Hematopoietic multipotent progenitor cell treated with erythropoietin and hydrocortisone succinate and interleukin-3 and kit ligand, for 8 days (in vitro differentiated cells): ENCODE data around the gene CENPO.
"Not testable (repeated sequence)": the region's sequence is repeated elsewhere in the genome, so short reads cannot be mapped to it uniquely, and the experiment has no call there.

Experiments
- DNase-seq: peaks from one replicate; pipeline ENCODE4 v3.0.0-alpha.2; 2015

Gene CENPO

DNA sequence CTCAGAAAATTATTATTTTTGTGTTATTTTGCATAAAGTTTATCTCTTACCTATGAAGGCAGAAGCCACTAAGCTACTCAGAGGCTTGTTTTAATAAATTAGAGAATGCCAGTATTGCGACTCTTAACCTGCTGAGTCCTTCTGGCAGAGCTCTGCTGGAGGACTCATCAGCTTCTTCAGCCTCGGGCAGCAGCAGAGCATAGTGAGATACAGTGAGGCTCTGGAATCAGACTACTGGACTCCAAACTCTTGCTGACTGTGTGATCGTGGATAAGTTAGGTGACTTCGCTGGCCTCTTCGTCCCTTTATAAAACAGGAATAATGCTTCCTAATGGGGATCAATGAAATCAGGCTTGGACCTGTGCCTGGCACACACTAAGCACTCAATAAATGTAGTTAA is 1.8 kb upstream of the CENPO start:
- no peak for DNase-seq

- DNase-seq, result no peak
These were observed 717 bp upstream of the CENPO start for GRCh38 chr2:24792542-24792873.

- DNase-seq, result peak; percentile 48
These were observed 673 bp downstream of the CENPO start for GRCh38 chr2:24793761-24794435.

DNA sequence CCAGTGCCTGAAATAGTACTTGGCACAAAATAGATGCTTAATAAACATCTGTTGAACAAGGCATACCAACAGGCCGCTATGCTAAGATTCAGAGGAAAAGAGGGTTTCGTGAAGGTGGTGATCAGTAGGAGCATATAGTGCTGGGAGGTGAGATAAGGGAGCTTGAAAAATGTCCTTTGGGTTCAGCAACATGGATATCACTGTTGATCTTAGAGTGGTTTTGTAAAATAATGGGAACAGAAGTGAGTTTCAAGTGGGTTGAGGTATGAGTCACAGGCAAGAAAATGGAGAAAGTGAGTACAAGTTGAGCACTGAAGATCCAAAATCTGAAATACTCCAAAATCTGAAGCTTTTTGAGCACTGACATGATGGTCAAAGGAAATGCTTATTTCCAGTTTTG is 4.4 kb downstream of the CENPO start:
- peak; percentile 64 for DNase-seq

GRCh38 chr2:24800487-24800886 is 7.3 kb downstream of the CENPO start:
- DNase-seq, result not testable (repeated sequence)

GRCh38 chr2:24805811-24806660 is 12.8 kb downstream of the CENPO start:
- not testable (repeated sequence) for DNase-seq

DNA sequence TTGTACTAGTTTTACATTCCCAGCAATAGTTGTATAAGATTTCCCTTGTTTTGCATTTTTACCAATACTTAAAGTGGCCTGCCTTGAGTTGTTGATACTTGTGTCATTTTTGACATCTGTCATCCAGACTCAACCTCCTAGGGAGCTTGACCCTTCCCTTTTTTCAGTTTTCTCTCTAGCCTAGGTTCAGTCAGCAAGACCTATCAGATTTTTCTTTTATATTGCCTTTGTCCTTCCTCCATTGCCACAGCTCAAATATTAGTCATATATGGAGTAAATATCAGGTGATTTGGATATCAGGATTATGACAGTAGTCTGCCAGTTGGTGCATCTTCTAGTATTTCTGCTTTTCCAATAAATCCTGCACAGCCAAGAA is 13.4 kb downstream of the CENPO start:
- DNase-seq, result no peak

DNA sequence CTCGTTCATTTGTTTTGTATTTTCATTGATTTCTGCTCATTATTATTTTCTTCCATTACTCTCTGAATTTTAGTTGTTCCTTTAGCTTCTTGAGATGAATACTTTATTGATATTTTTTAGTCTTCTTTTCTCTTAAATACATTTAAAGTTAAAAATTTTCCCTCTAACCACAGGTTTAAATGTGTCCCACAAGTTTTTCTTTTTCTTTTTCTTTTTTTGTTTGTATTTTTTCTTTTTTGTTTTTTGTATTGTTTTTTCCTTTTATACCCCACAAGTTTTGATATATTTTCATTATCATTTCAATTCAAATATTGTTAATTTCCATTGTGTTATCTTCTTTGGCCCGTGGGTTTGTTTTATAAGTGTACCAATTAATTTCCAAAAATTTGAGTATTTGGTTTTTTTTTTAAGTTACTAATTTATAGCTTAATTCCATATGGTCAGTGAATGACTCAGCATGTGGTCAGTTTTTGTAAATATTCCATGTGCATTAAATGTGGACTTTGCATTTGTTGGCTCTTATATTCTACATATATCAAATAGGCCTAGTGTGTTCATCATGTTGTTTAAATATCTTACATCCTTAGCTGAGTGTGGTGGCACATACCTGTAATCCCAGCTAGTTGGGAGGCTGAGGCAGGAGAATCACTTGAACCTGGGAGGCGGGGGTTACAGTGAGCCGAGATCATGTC is 16.2 kb downstream of the CENPO start:
- no peak for DNase-seq

GRCh38 chr2:24813691-24814137 is 20.5 kb downstream of the CENPO start:
- no peak for DNase-seq

DNA sequence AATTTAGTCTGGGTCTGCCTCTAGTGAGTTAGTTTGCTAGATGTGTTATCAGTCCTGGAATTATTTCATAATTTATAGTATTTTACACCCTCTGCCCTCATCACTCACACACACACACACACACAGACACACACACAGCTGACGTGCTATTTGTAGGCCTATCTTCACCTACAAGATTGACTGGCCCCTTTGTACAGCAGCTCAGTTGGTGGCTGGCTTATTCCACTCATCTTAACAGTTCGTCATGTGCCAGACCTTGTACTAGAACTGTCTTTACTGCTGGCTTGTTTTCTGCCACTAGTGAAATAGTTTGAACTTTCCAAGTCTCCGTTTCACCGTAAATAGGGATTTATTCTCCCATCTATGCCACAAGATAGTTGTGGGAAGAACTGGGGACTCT is 21.3 kb downstream of the CENPO start:
- no peak for DNase-seq

GRCh38 chr2:24815171-24815570 is 21.9 kb downstream of the CENPO start:
- no peak for DNase-seq

- DNase-seq, result no peak
These were observed 23.2 kb downstream of the CENPO start for GRCh38 chr2:24816404-24816803.

DNA sequence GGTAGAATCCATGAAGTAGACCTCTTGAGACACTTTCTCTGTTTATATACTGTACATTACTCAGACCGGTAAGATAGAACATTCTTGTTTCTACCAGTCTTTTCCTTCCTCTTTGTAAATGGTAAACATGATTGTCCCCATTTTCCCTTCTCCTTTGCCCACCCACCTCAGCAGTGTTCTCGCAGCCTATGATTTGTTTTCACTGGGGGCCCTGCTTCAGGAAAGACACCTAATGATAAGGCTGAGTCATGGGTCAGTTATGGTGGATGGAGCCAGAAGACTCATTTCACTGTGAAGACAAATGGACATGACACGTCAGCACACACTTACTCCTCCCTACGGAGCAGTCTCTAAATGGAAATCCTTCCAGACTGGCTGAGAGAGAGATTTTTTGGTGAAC is 23.7 kb downstream of the CENPO start:
- DNase-seq, result no peak

GRCh38 chr2:24818721-24819167 is 25.5 kb downstream of the CENPO start:
- DNase-seq, result peak; percentile 67

DNA sequence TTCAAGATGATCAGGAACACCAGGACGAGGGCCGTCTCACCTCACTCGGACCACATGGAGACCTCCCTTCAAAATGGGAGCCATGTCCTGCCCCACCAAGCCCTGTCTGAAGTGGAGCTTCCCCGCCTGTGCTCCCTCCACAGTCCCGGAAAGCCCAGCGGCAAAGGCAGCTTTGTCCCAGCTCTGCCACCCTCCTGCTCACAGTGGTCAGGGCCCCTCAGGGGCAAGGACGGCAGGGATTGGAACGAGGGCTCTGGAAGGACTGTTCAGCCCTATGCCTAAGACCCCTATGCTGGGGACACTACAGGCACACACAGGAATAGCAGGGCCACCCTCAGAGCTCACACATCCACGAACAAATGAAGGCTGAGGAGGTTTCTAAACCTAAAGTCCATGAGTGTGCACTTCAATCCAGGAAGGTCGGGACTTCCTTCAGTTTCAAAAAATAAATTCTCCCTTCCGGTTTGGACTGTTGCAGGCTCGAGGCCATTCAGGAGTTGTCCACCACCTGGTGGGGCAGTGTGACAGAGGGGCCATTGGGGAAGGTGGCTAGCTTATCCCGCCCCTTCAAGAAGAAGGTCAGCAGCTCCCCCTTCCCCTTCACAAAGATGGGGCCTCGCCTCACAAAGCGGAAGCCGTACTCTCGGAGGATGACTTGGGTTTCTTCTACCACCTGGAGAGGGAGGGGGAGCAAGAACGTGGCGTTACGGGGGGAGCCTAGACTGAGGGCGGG is 26.4 kb downstream of the CENPO start:
- no peak for DNase-seq

DNA sequence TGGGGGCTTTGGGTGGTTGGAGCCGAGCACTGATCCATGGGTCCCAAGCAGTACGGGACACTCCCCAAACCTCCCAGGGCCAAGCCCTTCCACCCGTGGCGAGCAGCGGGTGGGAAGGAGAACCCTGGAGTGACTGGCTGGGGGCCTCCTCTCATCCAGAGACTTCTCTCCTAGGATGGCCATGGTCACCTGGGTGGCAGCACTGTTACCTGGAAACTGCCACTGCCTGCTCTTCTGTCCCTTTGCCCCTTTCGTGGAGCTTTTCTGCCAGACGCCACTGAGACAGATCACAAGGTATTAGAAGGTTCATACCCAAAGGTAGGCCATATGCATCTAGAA is 26.9 kb downstream of the CENPO start:
- no peak for DNase-seq

GRCh38 chr2:24820598-24821432 is 27.6 kb downstream of the CENPO start:
- DNase-seq, result no peak

DNA sequence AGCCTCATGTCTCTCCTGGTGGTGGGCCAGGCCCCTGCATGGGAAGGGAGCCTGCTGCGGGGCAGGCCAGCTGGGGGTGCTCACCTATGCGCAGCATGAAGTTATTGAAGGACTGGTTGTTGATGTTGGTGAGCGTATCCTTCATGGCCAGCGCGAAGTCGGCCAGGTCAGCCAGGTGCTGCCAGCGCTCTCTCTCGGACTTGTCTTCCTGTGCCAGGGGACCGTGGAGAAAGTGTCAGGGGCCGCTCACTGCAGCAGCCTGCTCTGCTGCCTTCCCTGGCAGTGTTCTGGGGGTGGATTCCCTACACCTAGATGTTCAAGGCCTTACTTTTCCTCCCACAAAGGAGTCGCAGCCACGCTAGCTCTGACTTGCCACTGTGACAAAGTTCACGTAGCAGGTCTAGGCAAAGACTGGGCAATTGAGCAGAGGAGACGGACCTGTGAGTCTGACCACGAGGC is 28.2 kb downstream of the CENPO start:
- no peak for DNase-seq

DNA sequence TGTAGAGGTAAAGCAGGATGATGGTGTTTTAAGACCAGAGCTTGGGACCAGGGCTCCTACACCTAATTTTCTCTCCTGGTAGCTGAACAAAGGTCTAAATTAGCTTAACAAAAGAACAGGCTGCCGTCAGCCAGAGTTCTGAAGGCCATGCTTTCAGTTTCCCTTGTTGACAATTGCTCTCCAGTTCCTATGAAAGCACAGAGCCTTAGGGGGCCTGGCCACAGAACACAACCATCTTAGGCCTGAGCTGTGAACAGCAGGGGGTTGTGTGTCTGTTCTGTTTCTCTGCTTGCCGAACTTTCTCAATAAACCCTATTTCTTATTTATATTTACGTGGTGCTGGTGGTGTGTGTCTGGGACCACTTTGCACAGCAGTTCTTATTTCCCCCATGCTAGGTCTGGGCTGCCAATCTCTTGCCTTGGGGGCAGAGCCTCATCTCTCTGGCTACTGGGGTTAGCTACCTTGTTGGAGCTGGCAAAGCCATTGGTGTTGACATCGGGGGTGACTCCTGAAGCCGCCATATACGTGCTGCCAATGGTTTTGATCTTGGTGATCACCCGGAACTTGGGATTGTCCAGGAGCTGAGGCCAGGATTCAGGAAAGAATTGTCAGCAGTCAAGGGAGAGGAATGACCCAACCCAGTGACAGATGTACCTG is 29.0 kb downstream of the CENPO start:
- DNase-seq, result no peak

DNA sequence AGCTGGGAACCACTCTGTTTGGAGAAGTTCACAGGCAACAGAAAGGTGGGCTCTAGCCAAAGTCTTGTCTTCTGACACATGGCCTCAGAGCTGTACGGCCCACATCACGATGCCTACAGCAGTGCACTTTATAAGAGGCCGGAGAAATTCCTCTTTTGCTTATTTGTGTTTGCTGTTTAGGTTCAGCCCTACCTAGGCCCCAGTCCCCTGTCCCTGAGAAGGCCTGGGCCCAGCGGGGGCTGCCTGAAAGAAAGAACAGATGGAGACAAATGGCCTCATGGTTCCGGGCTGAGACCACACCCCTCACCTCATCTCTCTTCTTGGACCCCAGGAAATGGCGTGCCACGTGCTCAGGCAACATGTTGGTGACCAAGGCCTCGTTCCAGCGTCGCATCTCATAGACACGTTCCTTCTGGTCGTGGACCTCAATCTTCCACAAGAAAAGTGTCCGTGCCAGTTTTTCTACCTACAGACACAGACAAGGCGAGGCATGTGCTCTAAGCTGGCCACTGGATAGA is 30.9 kb downstream of the CENPO start:
- DNase-seq, result no peak
